Neural progenitor cell (in vitro differentiated cells): ENCODE results near the gene HIF1AN. TPM values are rescaled to one million over a fixed set of nuclear protein-coding genes. Genes with fewer than 3 reads are reported as not detected.

Experiments used
- DNase-seq: peaks from one replicate; pipeline ENCODE4 v3.0.0-alpha.2; 2016; ENCODE audit warnings: low spot score
- H2AFZ ChIP-seq: fragments of 200-600 bp; sonication (generic); replicated peaks from 2 replicates; pipeline ENCODE4 v1.6.1; 2016; ENCODE audit warnings: antibody characterized with exemption
- H3F3A ChIP-seq: fragments of 200-600 bp; sonication (generic); 2 replicates; pipeline ENCODE4 v1.6.1; 2016; ENCODE audit warnings: antibody characterized with exemption, low read depth
- H3K27ac ChIP-seq: fragments of 200-600 bp; sonication (generic); 2 replicates; pipeline ENCODE4 v1.5.1; 2016; ENCODE audit warnings: mild to moderate bottlenecking
- H3K27me3 ChIP-seq: fragments of 200-600 bp; sonication (generic); 2 replicates; pipeline ENCODE4 v1.6.1; 2016; ENCODE audit warnings: mild to moderate bottlenecking, moderate library complexity
- H3K36me3 ChIP-seq: fragments of 200-600 bp; sonication (generic); 2 replicates; pipeline ENCODE4 v1.5.1; 2016
- H3K4me1 ChIP-seq: fragments of 200-600 bp; sonication (generic); 2 replicates; pipeline ENCODE4 v1.6.1; 2016; ENCODE audit warnings: mixed run types
- H3K4me2 ChIP-seq: fragments of 200-600 bp; sonication (generic); 2 replicates; pipeline ENCODE4 v1.6.1; 2016
- H3K4me3 ChIP-seq: fragments of 200-600 bp; sonication (generic); 2 replicates; pipeline ENCODE4 v1.5.1; 2016
- H3K79me2 ChIP-seq: fragments of 200-600 bp; sonication (generic); 2 replicates; pipeline ENCODE4 v1.6.1; 2016; ENCODE audit warnings: low read depth
- H3K9ac ChIP-seq: fragments of 200-600 bp; sonication (generic); 2 replicates; pipeline ENCODE4 v1.6.1; 2016
- H3K9me3 ChIP-seq: fragments of 200-600 bp; sonication (generic); 2 replicates; pipeline ENCODE4 v1.5.1; 2016; ENCODE audit warnings: low read depth
- H4K20me1 ChIP-seq: fragments of 200-600 bp; sonication (generic); 2 replicates; pipeline ENCODE4 v1.6.1; 2016; ENCODE audit warnings: low read depth
- H3K27ac Mint-ChIP-seq: 3 replicates; pipeline ENCODE4 v1.8.0; 2021; ENCODE audit warnings: mixed read lengths
- H3K27me3 Mint-ChIP-seq: 2 replicates; pipeline ENCODE4 v1.8.0; 2022; ENCODE audit warnings: low read depth, mild to moderate bottlenecking, inconsistent platforms, moderate library complexity, mixed read lengths; ENCODE audit not compliant: insufficient read depth
- H3K36me3 Mint-ChIP-seq: 3 replicates; pipeline ENCODE4 v1.8.0; 2021; ENCODE audit warnings: mixed read lengths
- H3K4me1 Mint-ChIP-seq: 3 replicates; pipeline ENCODE4 v1.8.0; 2021; ENCODE audit warnings: mixed read lengths
- H3K4me3 Mint-ChIP-seq: 3 replicates; pipeline ENCODE4 v1.8.0; 2021; ENCODE audit warnings: mild to moderate bottlenecking, moderate library complexity, mixed read lengths
- H3K9me3 Mint-ChIP-seq: 3 replicates; pipeline ENCODE4 v1.8.0; 2020; ENCODE audit warnings: mixed read lengths
- EZH2 ChIP-seq: fragments of 200-600 bp; sonication (generic); IDR thresholded peaks from 2 replicates; pipeline ENCODE4 v1.6.1; 2017; ENCODE audit warnings: antibody characterized with exemption, mild to moderate bottlenecking, moderate library complexity
- EZH2phosphoT487 ChIP-seq: fragments of 200-600 bp; sonication (generic); IDR thresholded peaks from 2 replicates; pipeline ENCODE4 v1.6.1; 2017; ENCODE audit warnings: antibody characterized with exemption
- total RNA-seq: library from RNA; depleted of rRNA; stranded (reverse); fragments of >200 nt; gene quantifications from 2 replicates; pipeline ENCODE4 v1.2.3, GENCODE V29; 2015; ENCODE audit warnings: low replicate concordance
- TF ChIP-seq, protein P1 (sequence below): fragments of 200-600 bp; sonication (generic); IDR thresholded peaks from 2 replicates; pipeline ENCODE4 v1.5.1; 2017; ENCODE audit warnings: antibody characterized with exemption, mild to moderate bottlenecking

Gene HIF1AN
- total RNA-seq, 1 donor from 2014 or later, result 26.4 TPM

DNA sequence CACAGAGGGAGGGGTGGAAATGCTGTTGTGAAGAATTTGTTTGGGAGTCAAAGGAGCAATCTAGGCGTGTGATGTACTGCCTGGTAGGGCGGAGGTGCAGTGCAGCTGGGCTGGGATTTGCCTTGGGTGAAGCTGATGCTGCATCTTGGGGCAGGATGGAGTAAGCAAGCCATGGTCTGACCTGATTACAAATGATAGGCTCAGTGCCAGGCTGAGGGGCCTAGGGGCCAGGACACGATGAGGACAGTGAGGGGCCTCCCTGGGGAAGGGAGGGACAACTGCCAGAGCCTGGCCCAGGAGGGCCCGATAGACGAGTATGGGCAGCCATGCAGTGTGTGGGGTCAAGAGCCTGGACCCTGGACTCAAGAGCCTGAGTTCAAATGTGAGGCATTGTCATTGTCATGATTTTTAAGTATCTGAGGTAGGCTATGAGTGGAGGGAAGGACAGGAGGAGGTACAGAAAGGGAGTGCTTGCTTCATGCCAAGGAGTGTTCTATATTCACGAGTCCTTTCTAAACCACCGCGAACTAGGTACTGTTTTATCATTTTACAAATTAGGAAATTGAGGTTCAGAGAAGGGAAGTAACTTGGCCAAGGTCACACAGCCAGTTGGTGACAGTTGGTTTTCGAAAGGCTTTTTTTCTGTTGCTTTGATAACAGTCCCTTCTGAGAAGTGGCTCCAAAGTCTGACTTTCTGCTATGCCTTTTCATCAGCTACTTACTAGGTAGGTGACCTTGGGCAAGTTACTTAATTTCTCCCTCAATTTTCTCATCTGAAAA, 29.7 kb downstream of the HIF1AN start:
- no peaks in the 10 kb centered on the region for H3K36me3 ChIP-seq
- H3K4me1 Mint-ChIP-seq, result peaks cover 18% of the 10 kb centered on the region
- no peaks in the 10 kb centered on the region for H3K36me3 Mint-ChIP-seq
- no peak overlapping the region for H3K27ac ChIP-seq
- H2AFZ ChIP-seq, result no peak overlapping the region
- H3F3A ChIP-seq, result peaks cover 7% of the 10 kb centered on the region
- H3K9me3 ChIP-seq, result no peaks in the 10 kb centered on the region
- H3K79me2 ChIP-seq, result no peaks in the 10 kb centered on the region
- peaks cover 93% of the 10 kb centered on the region for H3K27me3 ChIP-seq
- peaks cover 10% of the 10 kb centered on the region for H3K27me3 Mint-ChIP-seq
- H3K9ac ChIP-seq, result no peak overlapping the region
- no peaks in the 10 kb centered on the region for H3K9me3 Mint-ChIP-seq
- peaks cover 6% of the 10 kb centered on the region for H4K20me1 ChIP-seq
- DNase-seq, result no peak
- TF ChIP-seq EZH2phosphoT487, result no peak
- TF ChIP-seq, protein P1, sequence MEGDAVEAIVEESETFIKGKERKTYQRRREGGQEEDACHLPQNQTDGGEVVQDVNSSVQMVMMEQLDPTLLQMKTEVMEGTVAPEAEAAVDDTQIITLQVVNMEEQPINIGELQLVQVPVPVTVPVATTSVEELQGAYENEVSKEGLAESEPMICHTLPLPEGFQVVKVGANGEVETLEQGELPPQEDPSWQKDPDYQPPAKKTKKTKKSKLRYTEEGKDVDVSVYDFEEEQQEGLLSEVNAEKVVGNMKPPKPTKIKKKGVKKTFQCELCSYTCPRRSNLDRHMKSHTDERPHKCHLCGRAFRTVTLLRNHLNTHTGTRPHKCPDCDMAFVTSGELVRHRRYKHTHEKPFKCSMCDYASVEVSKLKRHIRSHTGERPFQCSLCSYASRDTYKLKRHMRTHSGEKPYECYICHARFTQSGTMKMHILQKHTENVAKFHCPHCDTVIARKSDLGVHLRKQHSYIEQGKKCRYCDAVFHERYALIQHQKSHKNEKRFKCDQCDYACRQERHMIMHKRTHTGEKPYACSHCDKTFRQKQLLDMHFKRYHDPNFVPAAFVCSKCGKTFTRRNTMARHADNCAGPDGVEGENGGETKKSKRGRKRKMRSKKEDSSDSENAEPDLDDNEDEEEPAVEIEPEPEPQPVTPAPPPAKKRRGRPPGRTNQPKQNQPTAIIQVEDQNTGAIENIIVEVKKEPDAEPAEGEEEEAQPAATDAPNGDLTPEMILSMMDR, result no peak
- no peak for TF ChIP-seq EZH2
- peaks cover 2% of the 10 kb centered on the region for H3K4me1 ChIP-seq
- H3K27ac Mint-ChIP-seq, result no peak overlapping the region
- H3K4me3 Mint-ChIP-seq, result no peak overlapping the region
- no peak overlapping the region for H3K4me2 ChIP-seq
- no peak overlapping the region for H3K4me3 ChIP-seq

DNA sequence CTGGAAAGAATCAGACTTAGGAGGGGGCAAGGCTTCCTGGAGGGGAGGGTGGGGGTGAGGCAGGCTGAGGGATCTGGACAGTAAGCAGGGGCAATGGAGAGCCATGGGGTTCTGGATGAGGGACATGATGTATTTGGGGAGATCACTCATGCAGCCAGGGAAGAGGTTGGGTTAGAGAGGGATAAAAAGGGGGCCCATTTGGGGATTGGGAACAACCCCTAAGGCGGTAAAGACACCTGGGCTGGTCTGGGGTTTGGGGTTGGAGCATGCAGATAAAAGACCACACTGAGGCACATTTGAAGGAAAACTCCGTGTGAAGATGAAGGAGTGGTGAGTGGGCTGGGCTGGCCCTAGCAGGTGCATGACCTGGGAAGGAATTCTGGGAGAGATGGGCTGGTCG, 30.8 kb downstream of the HIF1AN start:
- Mint-ChIP-seq H3K27me3 (peaks cover 10% of the 10 kb centered on the region), H3K36me3 (no peaks in the 10 kb centered on the region), H3K27ac (no peak overlapping the region), H3K4me1 (peaks cover 13% of the 10 kb centered on the region), H3K4me3 (peak overlapping the region; percentile 11), H3K9me3 (no peaks in the 10 kb centered on the region)
- H3K27me3 ChIP-seq, result peaks cover 96% of the 10 kb centered on the region
- H4K20me1 ChIP-seq, result peaks cover 1% of the 10 kb centered on the region
- H2AFZ ChIP-seq, result no peak overlapping the region
- H3F3A ChIP-seq, result peaks cover 5% of the 10 kb centered on the region
- H3K79me2 ChIP-seq, result no peaks in the 10 kb centered on the region
- no peak overlapping the region for H3K27ac ChIP-seq
- DNase-seq, result no peak
- H3K9me3 ChIP-seq, result no peaks in the 10 kb centered on the region
- H3K4me3 ChIP-seq, result no peak overlapping the region
- H3K4me1 ChIP-seq, result peaks cover 2% of the 10 kb centered on the region
- no peaks in the 10 kb centered on the region for H3K36me3 ChIP-seq
- no peak overlapping the region for H3K4me2 ChIP-seq
- TF ChIP-seq EZH2 (no peak), EZH2phosphoT487 (no peak)
- TF ChIP-seq, protein P1, result no peak
- H3K9ac ChIP-seq, result no peak overlapping the region

DNA sequence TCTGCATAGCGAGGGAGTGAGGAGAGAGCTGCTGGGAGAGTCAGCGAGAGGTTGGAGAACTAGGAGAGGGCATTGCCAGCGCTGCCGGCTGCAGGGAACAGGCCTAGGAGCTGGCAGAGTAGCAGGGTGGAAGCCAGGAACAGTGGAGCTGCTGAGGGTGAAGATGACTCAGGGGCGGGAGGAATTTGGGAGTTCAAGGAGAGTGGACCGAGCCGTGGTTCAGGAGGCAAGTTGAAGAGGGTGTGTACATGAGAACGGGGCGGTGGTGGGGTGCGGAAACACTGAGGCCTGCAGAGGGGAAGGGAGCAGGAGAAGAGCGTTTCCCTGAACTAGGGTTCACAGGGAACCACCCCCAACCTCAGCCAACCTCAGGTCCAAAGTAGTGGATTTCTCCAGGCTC, 31.5 kb downstream of the HIF1AN start:
- Mint-ChIP-seq H3K27me3 (peaks cover 10% of the 10 kb centered on the region), H3K36me3 (no peaks in the 10 kb centered on the region), H3K4me1 (peaks cover 9% of the 10 kb centered on the region), H3K9me3 (no peaks in the 10 kb centered on the region), H3K27ac (no peak overlapping the region), H3K4me3 (no peak overlapping the region)
- Histone ChIP-seq H3K27me3 (peaks cover 97% of the 10 kb centered on the region), H3K4me1 (no peaks in the 10 kb centered on the region), H3K4me3 (no peak overlapping the region), H3K79me2 (no peaks in the 10 kb centered on the region), H3K4me2 (no peak overlapping the region), H3K27ac (no peak overlapping the region), H2AFZ (no peak overlapping the region), H3F3A (peaks cover 5% of the 10 kb centered on the region), H4K20me1 (no peaks in the 10 kb centered on the region), H3K9me3 (no peaks in the 10 kb centered on the region), H3K9ac (no peak overlapping the region), H3K36me3 (no peaks in the 10 kb centered on the region)
- TF ChIP-seq EZH2phosphoT487 (no peak), EZH2 (no peak)
- TF ChIP-seq, protein P1, result no peak
- DNase-seq, result no peak
